SU-DHL-6 (cell line): ENCODE data around the gene PDP2.

ENCODE experiments used
- H2AFZ ChIP-seq: fragments of 200-600 bp; sonication (generic); 2 replicates; pipeline ENCODE4 v1.6.1; 2014; ENCODE audit warnings: low read depth, mild to moderate bottlenecking, moderate library complexity, mixed read lengths, antibody characterized with exemption, low read length; ENCODE audit not compliant: severe bottlenecking
- H3F3A ChIP-seq: fragments of 200-600 bp; shearing (Covaris generic); 2 replicates; pipeline ENCODE4 v1.6.0; 2016; ENCODE audit warnings: antibody characterized with exemption, mild to moderate bottlenecking; ENCODE audit not compliant: insufficient read depth
- H3K27ac ChIP-seq: fragments of 200-600 bp; sonication (generic); 2 replicates; pipeline ENCODE4 v1.5.1; 2016; ENCODE audit warnings: low read depth, mild to moderate bottlenecking, low read length, moderate library complexity, mixed read lengths
- H3K27me3 ChIP-seq: fragments of 200-600 bp; sonication (generic), shearing (Covaris generic); 2 replicates; pipeline ENCODE4 v1.6.0; 2014; ENCODE audit warnings: mild to moderate bottlenecking, low read length
- H3K36me3 ChIP-seq: fragments of 200-600 bp; sonication (generic); 2 replicates; pipeline ENCODE4 v1.6.1; 2014; ENCODE audit warnings: mild to moderate bottlenecking, low read length, mixed read lengths
- H3K4me2 ChIP-seq: fragments of 300-600, 200-600 bp; shearing (Covaris generic), sonication (generic); 2 replicates; pipeline ENCODE4 v1.6.0; 2014; ENCODE audit warnings: low read length, low read depth, mild to moderate bottlenecking; ENCODE audit not compliant: poor library complexity, severe bottlenecking
- H3K4me3 ChIP-seq: fragments of 200-600 bp; sonication (generic); 2 replicates; pipeline ENCODE4 v1.5.1; 2014; ENCODE audit warnings: antibody characterized with exemption, low read length, mild to moderate bottlenecking, mixed read lengths; ENCODE audit not compliant: insufficient read depth, poor library complexity, severe bottlenecking
- H3K79me2 ChIP-seq: fragments of 200-600 bp; sonication (generic); 2 replicates; pipeline ENCODE4 v1.6.1; 2014; ENCODE audit warnings: mild to moderate bottlenecking, low read length, moderate library complexity; ENCODE audit not compliant: insufficient read depth
- H3K9ac ChIP-seq: fragments of 200-600 bp; sonication (generic); 2 replicates; pipeline ENCODE4 v1.7.0; 2014; ENCODE audit warnings: mild to moderate bottlenecking, low read length
- H3K9me2 ChIP-seq: fragments of 200-600 bp; sonication (generic); replicated peaks from 2 replicates; pipeline ENCODE4 v1.6.1; 2014; ENCODE audit warnings: low read length; ENCODE audit not compliant: insufficient read depth
- H3K9me3 ChIP-seq: fragments of 200-600 bp; sonication (generic); 2 replicates; pipeline ENCODE4 v1.6.1; 2014; ENCODE audit warnings: low read length, mixed read lengths; ENCODE audit not compliant: insufficient read depth
- H4K20me1 ChIP-seq: fragments of 200-600 bp; sonication (generic); 2 replicates; pipeline ENCODE4 v1.6.1; 2014; ENCODE audit warnings: low read depth, mild to moderate bottlenecking, antibody characterized with exemption, low read length, moderate library complexity, mixed read lengths
- EZH2phosphoT487 ChIP-seq: fragments of 200-600 bp; sonication (generic), shearing (Covaris generic); conservative IDR thresholded peaks from 2 replicates; pipeline ENCODE4 v1.6.1; 2018; ENCODE audit warnings: mild to moderate bottlenecking, antibody characterized with exemption, low read length, moderate library complexity, mixed read lengths
- TF ChIP-seq, protein P1 (sequence below): fragments of 200-600 bp; sonication (generic); IDR thresholded peaks from one replicate; pipeline ENCODE4 v1.5.1; 2017; ENCODE audit warnings: antibody characterized with exemption, mild to moderate bottlenecking, low read length, moderate library complexity; ENCODE audit not compliant: insufficient read depth, poor library complexity, severe bottlenecking

PDP2 gene

DNA sequence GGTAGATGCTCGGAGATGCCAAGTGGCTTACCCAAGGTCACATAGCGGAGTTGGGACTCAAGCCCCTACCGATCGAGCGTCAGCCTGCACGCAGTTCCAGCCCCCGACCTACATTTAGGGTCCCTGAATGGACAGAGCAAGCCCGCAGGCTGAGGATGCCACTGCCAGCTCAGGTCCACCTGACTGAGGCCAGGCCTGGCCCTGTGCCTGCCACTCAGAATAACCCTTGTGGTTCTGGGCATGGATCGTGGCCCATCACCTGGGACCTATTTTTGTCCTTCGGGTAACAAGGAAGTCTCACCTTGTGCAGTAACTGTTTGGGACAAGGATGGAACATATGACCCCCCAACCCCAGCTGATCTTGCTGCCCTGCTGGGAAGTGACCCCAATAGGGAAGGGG, 21.3 kb downstream of the PDP2 start:
- no peak overlapping the region for H3K4me3 ChIP-seq

DNA sequence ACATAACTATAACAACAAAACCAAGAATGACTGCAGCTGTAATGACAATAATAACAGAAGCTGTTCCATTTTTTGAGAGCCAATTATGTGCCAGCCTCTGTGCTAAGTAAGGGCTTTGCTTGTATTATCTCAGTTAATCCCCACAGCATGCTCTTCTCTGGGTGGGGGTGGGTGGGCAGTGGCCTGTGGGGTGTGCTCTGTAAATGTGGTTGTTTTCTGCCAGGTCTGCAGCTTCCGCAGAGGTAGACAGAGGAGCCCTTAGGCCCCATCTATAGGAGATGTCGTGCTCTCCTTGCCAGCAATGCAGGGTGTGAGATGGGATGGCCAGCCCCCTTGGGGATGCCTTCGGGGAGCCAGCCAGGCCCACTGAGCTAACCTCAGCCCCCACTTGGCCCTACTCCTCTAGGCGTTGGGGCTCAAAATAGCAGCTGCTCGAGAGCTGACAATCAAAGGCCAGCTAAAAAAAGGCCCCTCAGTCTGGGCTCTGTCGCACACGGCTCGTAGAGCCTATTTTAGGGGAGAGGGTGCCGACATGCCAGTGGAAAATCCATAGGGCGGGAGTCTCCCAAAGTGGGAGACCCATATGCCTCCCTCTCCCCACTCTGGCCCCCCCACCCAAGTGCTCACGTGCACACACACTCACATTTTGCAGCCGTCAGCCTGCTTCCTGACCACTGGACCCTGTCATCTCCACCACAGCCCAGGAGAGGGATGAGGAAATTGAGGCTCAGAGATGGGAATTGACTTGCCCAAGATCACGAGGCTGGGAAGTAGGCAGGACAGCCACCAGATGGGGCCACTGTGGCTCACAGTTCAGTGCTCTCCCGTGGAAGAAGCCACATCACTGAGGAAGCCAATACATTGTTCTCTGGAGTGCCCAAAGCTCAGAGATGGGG, 22.6 kb downstream of the PDP2 start:
- H3K27me3 ChIP-seq: no peaks in the 10 kb centered on the region
- H3K4me2 ChIP-seq: no peak overlapping the region
- no peaks in the 10 kb centered on the region for H3K79me2 ChIP-seq
- H3K4me3 ChIP-seq: no peak overlapping the region
- H4K20me1 ChIP-seq: no peaks in the 10 kb centered on the region
- TF ChIP-seq EZH2phosphoT487: no peak
- TF ChIP-seq, protein P1, sequence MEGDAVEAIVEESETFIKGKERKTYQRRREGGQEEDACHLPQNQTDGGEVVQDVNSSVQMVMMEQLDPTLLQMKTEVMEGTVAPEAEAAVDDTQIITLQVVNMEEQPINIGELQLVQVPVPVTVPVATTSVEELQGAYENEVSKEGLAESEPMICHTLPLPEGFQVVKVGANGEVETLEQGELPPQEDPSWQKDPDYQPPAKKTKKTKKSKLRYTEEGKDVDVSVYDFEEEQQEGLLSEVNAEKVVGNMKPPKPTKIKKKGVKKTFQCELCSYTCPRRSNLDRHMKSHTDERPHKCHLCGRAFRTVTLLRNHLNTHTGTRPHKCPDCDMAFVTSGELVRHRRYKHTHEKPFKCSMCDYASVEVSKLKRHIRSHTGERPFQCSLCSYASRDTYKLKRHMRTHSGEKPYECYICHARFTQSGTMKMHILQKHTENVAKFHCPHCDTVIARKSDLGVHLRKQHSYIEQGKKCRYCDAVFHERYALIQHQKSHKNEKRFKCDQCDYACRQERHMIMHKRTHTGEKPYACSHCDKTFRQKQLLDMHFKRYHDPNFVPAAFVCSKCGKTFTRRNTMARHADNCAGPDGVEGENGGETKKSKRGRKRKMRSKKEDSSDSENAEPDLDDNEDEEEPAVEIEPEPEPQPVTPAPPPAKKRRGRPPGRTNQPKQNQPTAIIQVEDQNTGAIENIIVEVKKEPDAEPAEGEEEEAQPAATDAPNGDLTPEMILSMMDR: no peak
- no peaks in the 10 kb centered on the region for H3F3A ChIP-seq
- H3K9me3 ChIP-seq: no peaks in the 10 kb centered on the region
- no peak overlapping the region for H2AFZ ChIP-seq
- H3K9ac ChIP-seq: no peak overlapping the region
- no peaks in the 10 kb centered on the region for H3K36me3 ChIP-seq
- no peak overlapping the region for H3K27ac ChIP-seq
- no peaks in the 10 kb centered on the region for H3K9me2 ChIP-seq

More for the DNA sequence above, 21.3 kb downstream of the PDP2 start:
- Histone ChIP-seq H3K4me2 (no peak overlapping the region), H3K9ac (no peak overlapping the region), H2AFZ (no peak overlapping the region), H3K27ac (no peak overlapping the region), H3K79me2 (no peaks in the 10 kb centered on the region), H3F3A (no peaks in the 10 kb centered on the region), H3K27me3 (no peaks in the 10 kb centered on the region), H3K36me3 (no peaks in the 10 kb centered on the region), H3K9me3 (no peaks in the 10 kb centered on the region), H4K20me1 (no peaks in the 10 kb centered on the region), H3K9me2 (no peaks in the 10 kb centered on the region)
- no peak for TF ChIP-seq EZH2phosphoT487
- TF ChIP-seq, protein P1: no peak

DNA sequence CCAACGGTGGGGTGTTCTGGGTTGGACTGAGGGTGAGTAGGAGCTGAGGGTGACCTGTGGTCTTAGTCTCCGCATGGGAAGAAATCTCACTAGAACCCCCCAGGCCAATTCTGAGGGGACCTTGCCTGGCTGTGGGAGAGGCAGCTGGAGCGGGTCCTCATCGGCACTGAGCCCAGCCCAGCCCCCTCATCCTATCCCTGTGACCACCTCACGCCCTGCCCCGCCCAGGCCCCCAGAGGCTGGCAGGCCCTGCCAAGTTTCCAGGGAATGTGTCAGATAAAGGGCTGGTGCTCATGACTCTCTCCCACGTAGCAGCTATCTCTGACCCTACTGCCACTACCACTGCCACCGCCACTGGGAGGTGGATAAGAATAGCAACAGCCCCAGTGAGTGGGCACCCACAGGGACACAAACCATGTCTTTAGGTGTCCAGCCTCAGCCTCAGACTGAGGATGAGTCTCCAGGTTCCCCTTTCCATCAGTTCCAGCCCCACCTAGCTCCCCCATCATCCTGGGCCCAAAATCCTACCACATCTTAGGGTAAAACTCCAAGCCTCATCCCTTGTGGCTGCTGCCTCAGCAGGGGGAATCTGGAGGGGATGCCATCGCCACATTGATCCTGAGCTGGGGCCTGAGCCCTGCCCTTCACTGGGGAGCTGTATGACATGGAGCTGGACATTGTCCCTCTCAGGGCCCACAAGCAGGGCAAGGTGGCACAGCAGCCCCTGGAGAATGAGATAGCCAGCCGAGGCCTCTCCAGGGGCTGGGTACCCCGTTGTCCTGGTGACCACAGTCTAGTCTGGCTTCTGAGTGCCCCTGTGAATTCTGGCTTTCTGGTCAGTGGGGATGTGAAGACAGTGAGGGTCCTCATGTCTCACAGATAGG, 23.5 kb downstream of the PDP2 start:
- no peak overlapping the region for H3K4me3 ChIP-seq
- H3F3A ChIP-seq: no peaks in the 10 kb centered on the region
- H4K20me1 ChIP-seq: no peaks in the 10 kb centered on the region
- TF ChIP-seq, protein P1: no peak
- no peak for TF ChIP-seq EZH2phosphoT487
- no peaks in the 10 kb centered on the region for H3K9me3 ChIP-seq
- H3K9ac ChIP-seq: no peak overlapping the region
- H3K27me3 ChIP-seq: no peaks in the 10 kb centered on the region
- no peak overlapping the region for H3K4me2 ChIP-seq
- H3K9me2 ChIP-seq: no peaks in the 10 kb centered on the region
- no peak overlapping the region for H3K27ac ChIP-seq
- H2AFZ ChIP-seq: no peak overlapping the region
- no peaks in the 10 kb centered on the region for H3K36me3 ChIP-seq
- no peaks in the 10 kb centered on the region for H3K79me2 ChIP-seq
